VCaP (cell line): ENCODE measurements around the gene PHYH.

Experiments
- H3K27ac ChIP-seq: fragments of 450-650 bp; 2 replicates; pipeline ENCODE4 v1.5.1; 2017
- CTCF ChIP-seq: fragments of 450-650 bp; conservative IDR thresholded peaks from 2 replicates; pipeline ENCODE4 v1.5.1; 2017; ENCODE audit warnings: mild to moderate bottlenecking, moderate library complexity

PHYH gene

DNA sequence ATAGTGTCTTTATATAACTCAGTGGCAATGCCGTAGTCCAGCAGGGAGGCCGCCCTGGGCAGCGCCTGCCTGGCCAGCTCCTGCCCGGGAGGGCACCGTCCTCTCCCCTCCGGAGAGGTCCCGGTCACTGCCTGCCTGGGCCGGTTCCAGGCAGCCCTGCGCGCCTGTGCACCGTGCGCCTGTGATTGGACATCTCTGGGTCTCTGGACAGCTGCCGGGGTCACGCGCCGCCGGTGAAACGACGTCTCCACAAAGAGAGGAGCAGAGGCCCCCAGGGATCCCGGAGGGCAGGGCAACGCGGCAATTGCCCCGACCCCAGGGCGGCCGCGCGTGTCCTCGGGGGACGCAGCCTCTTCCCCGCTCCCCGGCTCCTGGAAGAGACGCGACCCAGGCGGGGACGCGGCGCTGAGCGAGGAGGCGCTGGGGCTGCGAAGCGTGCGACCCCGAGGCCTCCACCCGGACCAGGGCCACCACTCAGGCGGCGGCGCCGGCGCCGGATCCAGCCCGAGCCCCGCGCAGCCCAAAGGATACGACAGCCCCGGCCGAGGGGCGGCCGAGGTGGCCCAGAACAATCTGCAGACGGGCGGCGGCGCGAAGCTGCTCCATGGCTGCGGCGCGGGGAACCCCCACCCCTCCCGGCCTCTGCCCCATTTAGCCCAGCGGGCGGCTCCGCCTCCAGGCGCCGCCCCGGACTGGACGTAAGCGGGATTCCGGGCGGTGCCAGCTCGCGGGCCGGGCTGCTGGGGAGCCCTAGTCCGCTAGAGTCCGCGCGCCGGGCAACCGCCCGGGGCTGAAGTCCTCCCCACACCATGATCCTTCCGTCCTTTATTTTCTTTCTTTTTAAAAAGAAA lies at the start of gene PHYH:
TSS of gene PHYH (minus strand) at position 628 of the 851 bp plus-strand sequence. CDS start at position 606, 22 bp downstream.
- peak within 1 kb of the TSS; percentile 94 for H3K27ac ChIP-seq
- no peak for TF ChIP-seq CTCF

DNA sequence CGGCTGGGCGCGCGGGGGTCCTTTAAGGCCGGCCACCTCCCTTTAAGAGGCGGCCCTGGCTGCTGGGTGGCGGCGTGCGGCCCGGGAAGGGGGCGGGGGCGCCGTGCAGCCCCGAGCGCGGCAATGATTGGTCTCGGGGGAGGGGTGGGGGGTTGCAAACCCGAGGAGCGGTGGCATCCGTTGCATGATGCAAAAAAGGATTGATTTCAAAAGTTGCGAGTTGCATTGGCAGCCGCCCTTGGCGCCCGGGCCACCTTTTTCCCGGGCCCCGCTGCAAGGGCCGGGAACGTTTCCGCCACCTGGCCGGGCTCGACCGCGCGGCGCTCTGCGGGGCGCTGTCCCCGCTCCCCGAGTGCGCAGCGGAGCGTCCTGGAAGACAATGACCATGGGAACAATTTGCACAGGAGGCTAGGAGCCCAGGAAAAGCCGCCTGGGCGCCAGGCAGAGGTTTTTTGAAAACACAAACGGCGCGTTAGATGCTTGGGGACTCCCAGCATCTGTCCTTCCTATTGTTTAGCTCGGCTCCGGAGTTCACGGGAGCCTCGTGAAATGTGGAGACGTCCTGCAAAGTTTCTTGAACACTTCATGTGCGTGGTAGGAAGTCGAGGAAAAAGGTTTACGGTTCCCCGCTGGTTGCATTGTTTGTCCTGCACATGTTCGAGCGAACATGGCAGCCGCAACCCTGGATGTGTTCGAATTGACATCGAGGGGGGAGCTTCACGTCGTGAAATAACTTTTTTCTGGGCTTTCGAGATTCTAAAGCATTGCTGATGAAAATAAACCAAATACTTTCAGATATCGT lies 48.6 kb upstream of the PHYH start, which contains the start of gene SEPHS1:
TSS of gene SEPHS1 (minus strand) at position 78 of the 802 bp plus-strand sequence. CDS start 3,343 bp downstream, outside the sequence.
- TF ChIP-seq CTCF: no peak

DNA sequence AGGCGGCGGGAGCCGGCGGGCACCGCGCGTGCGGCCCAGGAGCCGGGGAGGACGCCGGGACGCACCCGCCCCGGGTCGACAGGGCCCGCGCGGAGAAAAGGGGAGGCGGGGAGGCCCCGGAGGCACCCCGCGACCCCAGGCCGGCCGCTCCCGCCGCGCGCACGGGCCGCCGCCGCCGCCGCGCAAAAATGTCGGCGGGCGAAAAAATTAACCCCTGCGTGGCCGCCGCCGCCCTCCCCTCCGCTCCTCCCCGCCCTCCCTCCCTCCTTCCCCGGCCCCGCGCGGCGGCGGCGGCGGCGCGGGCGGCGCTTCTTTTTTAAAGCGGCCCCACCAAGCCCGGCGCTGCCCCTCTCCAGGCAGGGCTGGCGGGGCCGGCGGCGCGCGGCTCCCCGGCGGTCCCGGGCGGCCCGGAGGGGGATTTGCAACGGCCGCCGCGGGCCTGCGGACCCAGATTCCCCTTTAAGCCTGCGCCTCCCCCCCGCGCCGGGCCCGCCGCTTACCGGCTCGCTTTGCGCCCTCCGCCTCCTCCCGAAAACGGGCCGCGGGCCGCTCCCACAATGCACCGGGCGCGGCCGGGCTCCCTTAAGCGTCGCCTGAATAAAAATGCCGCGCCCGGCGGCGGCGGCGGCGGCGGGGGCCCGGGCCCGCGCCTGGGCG lies 47.8 kb upstream of the PHYH start:
- peak overlapping the region; percentile 99 for H3K27ac ChIP-seq

More for the DNA sequence above, 48.6 kb upstream of the PHYH start, which contains the start of gene SEPHS1:
- peak within 1 kb of the TSS; percentile 99 for H3K27ac ChIP-seq

DNA sequence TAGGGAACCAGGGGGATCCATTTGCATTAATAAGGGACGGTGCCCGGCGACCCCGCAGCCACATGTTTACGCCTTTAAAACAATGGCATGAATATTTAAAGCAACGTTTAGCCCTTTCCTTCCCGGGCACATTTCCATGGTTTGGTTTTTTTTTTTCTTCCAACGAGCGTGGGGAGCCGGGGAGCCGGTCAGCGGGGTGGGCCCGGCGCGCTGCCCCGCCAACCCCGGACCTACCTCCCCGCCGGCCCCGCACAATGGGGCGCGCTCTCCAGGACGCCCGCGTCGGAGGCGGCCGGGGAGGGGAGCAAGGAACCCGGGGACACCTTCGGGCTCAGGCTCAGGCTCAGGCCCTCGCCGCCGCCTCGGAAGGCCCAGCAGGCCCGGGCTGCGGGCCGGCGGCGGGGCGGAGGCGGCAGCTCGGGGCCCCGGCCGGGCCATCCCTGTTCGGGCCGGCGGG lies 47.2 kb upstream of the PHYH start:
- peak overlapping the region; percentile 99 for H3K27ac ChIP-seq

More for the DNA sequence above, 47.8 kb upstream of the PHYH start:
- no peak for TF ChIP-seq CTCF

GRCh38 chr10:13346283-13347042 lies 46.6 kb upstream of the PHYH start:
- no peak for TF ChIP-seq CTCF
- H3K27ac ChIP-seq: peak overlapping the region; percentile 99

More for the DNA sequence above, 47.2 kb upstream of the PHYH start:
- TF ChIP-seq CTCF: no peak

GRCh38 chr10:13340626-13341376 lies 40.9 kb upstream of the PHYH start:
- no peak for TF ChIP-seq CTCF
- no peak overlapping the region for H3K27ac ChIP-seq
